HepG2 (cell line): ENCODE measurements around the gene MAPK14. TPM values are rescaled to one million over a fixed set of nuclear protein-coding genes. Genes with fewer than 3 reads are reported as not detected.

ENCODE experiments used
- ASH2L ChIP-seq: fragments of 300-600, 200-600 bp; sonication (generic); IDR thresholded peaks from 2 replicates; pipeline ENCODE4 v1.7.0; 2017; ENCODE audit warnings: low read depth, mild to moderate bottlenecking, moderate library complexity, mixed read lengths, low read length; ENCODE audit not compliant: insufficient read length
- BRCA1 ChIP-seq: sonication (generic); formaldehyde crosslinking; IDR thresholded peaks from 2 replicates; pipeline ENCODE4 v1.4.0; 2020; ENCODE audit warnings: missing genetic modification reagents
- DBP ChIP-seq: sonication (generic); formaldehyde crosslinking; IDR thresholded peaks from 2 replicates; pipeline ENCODE4 v1.4.0; 2020; ENCODE audit warnings: missing genetic modification reagents; ENCODE audit errors: not compliant biosample characterization
- FIP1L1 ChIP-seq: fragments of 200-400 bp; formaldehyde crosslinking; IDR thresholded peaks from 2 replicates; pipeline ENCODE4 v1.6.1; 2018; ENCODE audit warnings: low read depth, mild to moderate bottlenecking, low read length, moderate library complexity, borderline replicate concordance; ENCODE audit not compliant: insufficient read depth
- FOXK1 ChIP-seq: sonication (generic); formaldehyde crosslinking; IDR thresholded peaks from 2 replicates; pipeline ENCODE4 v1.4.0; 2020; ENCODE audit warnings: low read depth, missing genetic modification reagents, borderline replicate concordance
- FOXP1 ChIP-seq, 2 experiments: fragments of 450-650 bp in 1 of 2; IDR thresholded peaks; 2 replicates each; pipeline ENCODE4 v1.6.1; 2017 to 2018; ENCODE audit warnings: antibody characterized with exemption in 1 of 2
- HIVEP1 ChIP-seq: sonication (generic); formaldehyde crosslinking; IDR thresholded peaks from 2 replicates; pipeline ENCODE4 v1.4.0; 2020; ENCODE audit warnings: mild to moderate bottlenecking, missing genetic modification reagents
- HMG20A ChIP-seq: IDR thresholded peaks from 2 replicates; pipeline ENCODE4 v1.6.1; 2016; ENCODE audit warnings: borderline replicate concordance
- JUND ChIP-seq: sonication (generic); formaldehyde crosslinking; IDR thresholded peaks from 2 replicates; pipeline ENCODE4 v1.8.0; 2022; ENCODE audit warnings: mild to moderate bottlenecking, missing genetic modification reagents
- MEIS2 ChIP-seq: sonication (generic); formaldehyde crosslinking; IDR thresholded peaks from 2 replicates; pipeline ENCODE4 v1.9.0; 2021; ENCODE audit warnings: mild to moderate bottlenecking, missing genetic modification reagents
- NFIC ChIP-seq: IDR thresholded peaks from 2 replicates; pipeline ENCODE4 v1.6.1; 2012; ENCODE audit warnings: mild to moderate bottlenecking, low read length, inconsistent platforms
- NR2F1 ChIP-seq, 2 experiments: fragments of 450-650 bp in 1 of 2; formaldehyde crosslinking in 1 of 2; IDR thresholded peaks; 2 replicates each; pipeline versions ENCODE4 v1.5.0 to v1.6.1; 2016 to 2020; ENCODE audit warnings: mild to moderate bottlenecking in 1 of 2, missing compliant biosample characterization in 1 of 2, missing genetic modification reagents in 1 of 2, moderate library complexity in 1 of 2
- NR3C1 ChIP-seq: sonication (generic); formaldehyde crosslinking; IDR thresholded peaks from 2 replicates; pipeline ENCODE4 v1.4.0; 2020; ENCODE audit warnings: missing genetic modification reagents
- PHF5A ChIP-seq: IDR thresholded peaks from one replicate; pipeline ENCODE4 v1.6.1; 2018; ENCODE audit warnings: low read depth, missing genetic modification reagents; ENCODE audit not compliant: unreplicated experiment
- ZC3H4 ChIP-seq: sonication (generic); formaldehyde crosslinking; IDR thresholded peaks from 2 replicates; pipeline ENCODE4 v1.4.0; 2020; ENCODE audit warnings: missing genetic modification reagents, borderline replicate concordance
- ZNF569 ChIP-seq: sonication (generic); formaldehyde crosslinking; IDR thresholded peaks from 2 replicates; pipeline ENCODE4 v1.5.0; 2020; ENCODE audit warnings: mild to moderate bottlenecking, missing genetic modification reagents, moderate library complexity, borderline replicate concordance
- ZNF772 ChIP-seq: sonication (generic); formaldehyde crosslinking; IDR thresholded peaks from 2 replicates; pipeline ENCODE4 v1.5.0; 2020; ENCODE audit warnings: mild to moderate bottlenecking, missing genetic modification reagents
- polyA plus RNA-seq, 8 experiments: library from polyadenylated mRNA; depleted of rRNA in 3 of 8; stranded (reverse) in 7 of 8; unstranded in 1 of 8; fragments of >200 nt; fragmentation: Illumina TruSeq in 4 of 8; extraction: Trizol in 4 of 8; gene quantifications; 2 replicates each; pipeline versions ENCODE4 v1.2.1 to v1.2.3, GENCODE V29; 2011 to 2016; ENCODE audit warnings: low read depth in 4 of 8, missing spikeins in 1 of 8, mixed read lengths in 1 of 8; ENCODE audit not compliant: insufficient read depth in 1 of 8
- total RNA-seq, 5 experiments: library from RNA; depleted of rRNA; stranded (reverse); fragments of >200 nt; fragmentation: Illumina TruSeq; extraction: Trizol; gene quantifications; 2 replicates each; pipeline ENCODE4 v1.2.3, GENCODE V29; 2016; ENCODE audit warnings: low read depth in 1 of 5
- TF ChIP-seq, protein P1 (sequence below): sonication (generic); formaldehyde crosslinking; IDR thresholded peaks from 2 replicates; pipeline ENCODE4 v1.5.0; 2020; ENCODE audit warnings: mild to moderate bottlenecking, missing genetic modification reagents
- TF ChIP-seq, protein P2 (sequence below): sonication (generic); formaldehyde crosslinking; IDR thresholded peaks from 2 replicates; pipeline ENCODE4 v1.9.0; 2021; ENCODE audit warnings: mild to moderate bottlenecking, missing genetic modification reagents

The MAPK14 gene
- total and polyA plus RNA-seq, 2 of the 13 experiments (the other 11 are each of a cell fraction or from before 2014, with no cell fraction given): 66.3 to 67.3 TPM

GRCh38 chr6:36095497-36096391, 68.1 kb downstream of the MAPK14 start (continued):
- TF ChIP-seq ASH2L: peak; percentile 99
- peak; percentile 59; the same call in 1 of the 2 replicates for TF ChIP-seq NFIC
- peak; percentile 54; the same call in 1 of the 2 replicates for TF ChIP-seq MEIS2 (CRISPR knock-in tag)
- TF ChIP-seq HIVEP1: no peak
- TF ChIP-seq, protein P1, sequence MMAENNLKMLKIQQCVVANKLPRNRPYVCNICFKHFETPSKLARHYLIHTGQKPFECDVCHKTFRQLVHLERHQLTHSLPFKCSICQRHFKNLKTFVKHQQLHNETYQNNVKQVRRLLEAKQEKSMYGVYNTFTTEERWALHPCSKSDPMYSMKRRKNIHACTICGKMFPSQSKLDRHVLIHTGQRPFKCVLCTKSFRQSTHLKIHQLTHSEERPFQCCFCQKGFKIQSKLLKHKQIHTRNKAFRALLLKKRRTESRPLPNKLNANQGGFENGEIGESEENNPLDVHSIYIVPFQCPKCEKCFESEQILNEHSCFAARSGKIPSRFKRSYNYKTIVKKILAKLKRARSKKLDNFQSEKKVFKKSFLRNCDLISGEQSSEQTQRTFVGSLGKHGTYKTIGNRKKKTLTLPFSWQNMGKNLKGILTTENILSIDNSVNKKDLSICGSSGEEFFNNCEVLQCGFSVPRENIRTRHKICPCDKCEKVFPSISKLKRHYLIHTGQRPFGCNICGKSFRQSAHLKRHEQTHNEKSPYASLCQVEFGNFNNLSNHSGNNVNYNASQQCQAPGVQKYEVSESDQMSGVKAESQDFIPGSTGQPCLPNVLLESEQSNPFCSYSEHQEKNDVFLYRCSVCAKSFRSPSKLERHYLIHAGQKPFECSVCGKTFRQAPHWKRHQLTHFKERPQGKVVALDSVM (CRISPR knock-in tag): peak; percentile 22; the same call in 1 of the 2 replicates
- peak; percentile 77 for TF ChIP-seq ZNF772
- no peak for TF ChIP-seq NR3C1 (CRISPR knock-in tag)
- no peak for TF ChIP-seq BRCA1 (CRISPR knock-in tag)
- peak; percentile 75; the same call in 1 of the 2 replicates for TF ChIP-seq ZC3H4 (CRISPR knock-in tag)
- TF ChIP-seq HMG20A (CRISPR knock-in tag): peak; percentile 95
- TF ChIP-seq, protein P2, sequence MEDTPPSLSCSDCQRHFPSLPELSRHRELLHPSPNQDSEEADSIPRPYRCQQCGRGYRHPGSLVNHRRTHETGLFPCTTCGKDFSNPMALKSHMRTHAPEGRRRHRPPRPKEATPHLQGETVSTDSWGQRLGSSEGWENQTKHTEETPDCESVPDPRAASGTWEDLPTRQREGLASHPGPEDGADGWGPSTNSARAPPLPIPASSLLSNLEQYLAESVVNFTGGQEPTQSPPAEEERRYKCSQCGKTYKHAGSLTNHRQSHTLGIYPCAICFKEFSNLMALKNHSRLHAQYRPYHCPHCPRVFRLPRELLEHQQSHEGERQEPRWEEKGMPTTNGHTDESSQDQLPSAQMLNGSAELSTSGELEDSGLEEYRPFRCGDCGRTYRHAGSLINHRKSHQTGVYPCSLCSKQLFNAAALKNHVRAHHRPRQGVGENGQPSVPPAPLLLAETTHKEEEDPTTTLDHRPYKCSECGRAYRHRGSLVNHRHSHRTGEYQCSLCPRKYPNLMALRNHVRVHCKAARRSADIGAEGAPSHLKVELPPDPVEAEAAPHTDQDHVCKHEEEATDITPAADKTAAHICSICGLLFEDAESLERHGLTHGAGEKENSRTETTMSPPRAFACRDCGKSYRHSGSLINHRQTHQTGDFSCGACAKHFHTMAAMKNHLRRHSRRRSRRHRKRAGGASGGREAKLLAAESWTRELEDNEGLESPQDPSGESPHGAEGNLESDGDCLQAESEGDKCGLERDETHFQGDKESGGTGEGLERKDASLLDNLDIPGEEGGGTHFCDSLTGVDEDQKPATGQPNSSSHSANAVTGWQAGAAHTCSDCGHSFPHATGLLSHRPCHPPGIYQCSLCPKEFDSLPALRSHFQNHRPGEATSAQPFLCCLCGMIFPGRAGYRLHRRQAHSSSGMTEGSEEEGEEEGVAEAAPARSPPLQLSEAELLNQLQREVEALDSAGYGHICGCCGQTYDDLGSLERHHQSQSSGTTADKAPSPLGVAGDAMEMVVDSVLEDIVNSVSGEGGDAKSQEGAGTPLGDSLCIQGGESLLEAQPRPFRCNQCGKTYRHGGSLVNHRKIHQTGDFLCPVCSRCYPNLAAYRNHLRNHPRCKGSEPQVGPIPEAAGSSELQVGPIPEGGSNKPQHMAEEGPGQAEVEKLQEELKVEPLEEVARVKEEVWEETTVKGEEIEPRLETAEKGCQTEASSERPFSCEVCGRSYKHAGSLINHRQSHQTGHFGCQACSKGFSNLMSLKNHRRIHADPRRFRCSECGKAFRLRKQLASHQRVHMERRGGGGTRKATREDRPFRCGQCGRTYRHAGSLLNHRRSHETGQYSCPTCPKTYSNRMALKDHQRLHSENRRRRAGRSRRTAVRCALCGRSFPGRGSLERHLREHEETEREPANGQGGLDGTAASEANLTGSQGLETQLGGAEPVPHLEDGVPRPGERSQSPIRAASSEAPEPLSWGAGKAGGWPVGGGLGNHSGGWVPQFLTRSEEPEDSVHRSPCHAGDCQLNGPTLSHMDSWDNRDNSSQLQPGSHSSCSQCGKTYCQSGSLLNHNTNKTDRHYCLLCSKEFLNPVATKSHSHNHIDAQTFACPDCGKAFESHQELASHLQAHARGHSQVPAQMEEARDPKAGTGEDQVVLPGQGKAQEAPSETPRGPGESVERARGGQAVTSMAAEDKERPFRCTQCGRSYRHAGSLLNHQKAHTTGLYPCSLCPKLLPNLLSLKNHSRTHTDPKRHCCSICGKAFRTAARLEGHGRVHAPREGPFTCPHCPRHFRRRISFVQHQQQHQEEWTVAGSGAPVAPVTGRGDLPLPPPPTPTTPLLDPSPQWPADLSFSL (CRISPR knock-in tag): peak; percentile 95
- no peak for TF ChIP-seq ZNF569 (CRISPR knock-in tag)
- TF ChIP-seq DBP (CRISPR knock-in tag): no peak
- no peak for TF ChIP-seq FIP1L1
- peak; percentile 48 to 71; a peak in 3 of 4 replicates for TF ChIP-seq NR2F1 (CRISPR knock-in tag; IDR thresholded peaks at IDR 0.05)
- peak; percentile 79; the same call in 1 of the 2 replicates for TF ChIP-seq FOXK1 (CRISPR knock-in tag)
- TF ChIP-seq PHF5A (CRISPR knock-in tag): peak; percentile 91
- TF ChIP-seq FOXP1 (IDR thresholded peaks at IDR 0.05): no peak; the same call in none of the 2 replicates
- peak; percentile 97 for TF ChIP-seq FOXP1 (CRISPR knock-in tag; IDR thresholded peaks at IDR 0.05)
- TF ChIP-seq JUND (CRISPR knock-in tag): peak; percentile 70; the same call in 1 of the 2 replicates
